ENCODE results near the gene COLGALT1.
"Not testable (repeated sequence)": the region's sequence is repeated elsewhere in the genome, so short reads cannot be mapped to it uniquely, and the experiment has no call there.

The COLGALT1 gene

DNA sequence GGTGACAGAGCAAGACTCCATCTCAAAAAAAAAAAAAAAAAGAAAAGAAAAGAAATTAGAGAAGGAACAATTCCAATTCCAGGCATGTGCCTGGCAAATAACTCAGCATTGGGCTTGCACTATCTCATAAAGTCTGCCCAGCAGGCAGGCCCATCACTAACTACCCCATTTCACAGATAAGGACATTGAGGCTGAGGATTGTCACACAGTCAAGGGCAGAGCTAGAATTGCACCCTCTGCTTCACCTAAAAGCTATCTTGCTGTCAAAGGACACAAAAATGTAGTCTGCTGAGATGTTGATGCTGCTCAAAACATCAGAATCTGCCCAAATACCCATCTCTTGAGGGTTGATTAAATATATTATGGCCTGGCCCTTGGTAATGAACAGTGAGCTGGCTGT is 20.7 kb upstream of the COLGALT1 start:
- DNase-seq, result no peak

DNA sequence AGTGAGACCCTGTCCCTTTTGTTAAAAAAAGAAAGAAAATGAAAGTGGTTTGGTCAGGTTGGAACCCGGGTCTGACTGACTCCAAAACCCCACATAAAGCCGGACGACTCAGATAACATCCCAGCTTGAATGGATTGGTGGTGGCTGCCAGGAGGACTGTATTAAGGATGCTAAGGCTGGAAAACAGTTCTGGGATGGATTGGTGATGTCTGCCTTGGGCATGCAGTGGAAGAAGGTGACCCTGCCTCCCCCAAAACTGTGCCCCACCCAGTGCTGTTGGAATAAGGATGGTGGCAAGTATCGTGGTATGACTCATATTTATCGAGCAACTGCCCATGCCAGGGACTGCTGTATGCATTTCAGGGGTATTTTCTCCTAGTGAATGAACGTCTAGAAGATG is 18.5 kb upstream of the COLGALT1 start:
- DNase-seq, result no peak

DNA sequence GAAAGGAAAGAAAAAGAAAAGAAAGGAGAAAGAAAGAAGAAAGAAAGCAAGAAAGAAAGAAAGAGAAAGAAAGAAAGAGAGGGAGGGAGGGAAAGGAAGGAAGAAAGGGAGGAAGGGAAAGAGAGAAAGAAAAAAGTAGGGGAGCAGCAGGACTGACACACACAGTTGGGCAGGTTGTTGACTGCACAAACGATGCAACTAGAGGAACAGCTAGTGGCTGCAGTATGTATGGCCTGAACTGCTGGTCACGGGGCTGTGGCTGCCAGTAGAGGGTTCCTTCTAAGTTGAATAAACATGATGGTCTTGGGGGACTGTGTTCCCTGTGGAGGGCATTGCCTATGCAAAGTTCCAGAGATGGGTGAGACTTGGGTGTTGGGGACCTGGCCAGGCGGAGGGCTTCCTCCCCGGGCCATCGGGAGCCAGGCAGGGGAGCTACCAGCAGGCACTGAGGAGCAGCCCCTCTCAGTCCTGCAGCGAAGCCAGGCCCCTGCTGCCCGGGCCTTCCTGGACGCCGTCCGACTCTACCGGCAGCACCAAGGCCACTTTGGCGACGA is 16.7 kb upstream of the COLGALT1 start:
- DNase-seq, result no peak

DNA sequence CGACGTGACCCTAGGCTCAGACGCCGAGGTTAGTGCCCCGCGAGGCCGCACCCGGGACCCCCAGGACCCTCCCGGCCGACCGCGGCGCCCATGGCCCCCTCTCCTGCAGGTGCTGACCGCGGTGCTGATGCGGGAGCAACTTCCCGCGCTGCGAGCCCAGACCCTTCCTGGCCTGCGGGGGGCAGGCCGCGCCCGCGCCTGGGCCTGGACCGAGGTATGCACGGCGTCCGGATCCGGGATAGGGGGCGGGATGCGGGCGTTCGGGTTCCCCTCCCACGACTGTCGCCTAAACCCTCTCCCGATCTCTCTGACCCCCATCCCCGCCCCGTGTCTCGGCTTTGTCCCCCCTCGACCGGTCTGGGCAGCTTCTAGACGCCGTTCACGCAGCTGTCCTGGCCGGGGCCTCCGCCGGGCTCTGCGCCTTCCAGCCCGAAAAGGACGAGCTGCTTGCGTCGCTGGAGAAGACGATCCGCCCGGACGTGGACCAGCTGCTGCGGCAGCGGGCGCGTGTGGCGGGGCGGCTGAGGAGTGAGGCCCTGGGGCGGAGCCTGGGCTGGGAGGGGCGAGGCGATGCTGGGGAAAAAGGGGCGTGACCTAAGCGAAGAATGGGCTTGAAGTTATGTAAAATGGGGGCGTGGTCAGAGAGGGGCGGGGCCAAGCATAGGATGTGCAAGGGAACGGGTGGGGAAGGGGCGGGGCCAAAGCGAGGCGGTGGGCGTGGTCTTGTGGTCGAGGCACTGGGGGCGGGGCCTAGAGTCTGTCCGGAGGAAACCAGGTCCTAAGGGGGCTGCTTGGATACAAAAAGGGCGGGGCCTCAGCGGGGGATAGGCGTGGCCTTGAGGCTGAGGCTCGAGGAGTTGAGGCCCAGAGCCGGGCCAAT is 16.0 kb upstream of the COLGALT1 start:
- peak; percentile 95 for DNase-seq

DNA sequence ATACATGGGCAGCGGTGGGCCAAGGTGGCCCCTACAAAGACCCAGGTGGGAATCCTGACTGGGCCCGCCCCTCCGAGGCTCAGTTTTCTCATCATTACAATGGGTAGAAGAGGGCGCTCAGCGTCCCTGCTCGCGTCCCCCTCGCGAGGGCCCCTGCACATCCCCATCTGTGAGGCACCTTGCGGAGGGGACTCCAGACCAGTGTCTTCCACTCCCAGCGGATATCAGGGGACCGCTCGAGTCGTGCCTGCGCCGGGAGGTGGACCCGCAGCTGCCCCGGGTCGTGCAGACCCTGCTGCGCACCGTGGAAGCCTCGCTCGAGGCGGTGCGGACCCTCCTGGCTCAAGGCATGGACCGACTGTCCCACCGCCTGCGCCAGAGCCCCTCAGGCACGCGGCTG is 15.3 kb upstream of the COLGALT1 start:
- no peak for DNase-seq

DNA sequence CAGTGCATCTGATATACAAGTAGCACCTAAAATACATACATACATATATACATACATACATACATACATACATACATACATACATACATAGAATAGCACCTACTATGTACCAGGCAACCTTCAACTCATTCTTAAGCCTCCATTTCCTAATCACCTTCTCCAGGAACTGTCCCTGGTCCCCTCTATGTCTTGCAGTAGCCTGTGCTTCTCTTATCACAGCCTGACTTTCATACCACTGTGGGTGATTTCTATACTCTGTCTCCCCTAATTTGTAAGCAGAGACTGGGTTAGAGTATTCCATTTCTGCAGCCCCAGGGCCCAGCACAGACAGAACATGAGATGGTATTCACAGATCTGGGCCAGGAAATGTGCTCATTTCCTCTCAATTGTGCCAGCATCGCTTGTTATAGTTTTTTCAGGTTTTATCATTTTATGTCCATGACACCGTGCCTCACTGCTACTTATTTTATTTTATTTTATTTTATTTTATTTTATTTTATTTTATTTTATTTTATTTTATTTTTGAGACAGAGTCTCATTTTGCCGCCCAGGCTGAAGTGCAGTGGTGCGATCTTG is 14.2 kb upstream of the COLGALT1 start:
- DNase-seq, result no peak

DNA sequence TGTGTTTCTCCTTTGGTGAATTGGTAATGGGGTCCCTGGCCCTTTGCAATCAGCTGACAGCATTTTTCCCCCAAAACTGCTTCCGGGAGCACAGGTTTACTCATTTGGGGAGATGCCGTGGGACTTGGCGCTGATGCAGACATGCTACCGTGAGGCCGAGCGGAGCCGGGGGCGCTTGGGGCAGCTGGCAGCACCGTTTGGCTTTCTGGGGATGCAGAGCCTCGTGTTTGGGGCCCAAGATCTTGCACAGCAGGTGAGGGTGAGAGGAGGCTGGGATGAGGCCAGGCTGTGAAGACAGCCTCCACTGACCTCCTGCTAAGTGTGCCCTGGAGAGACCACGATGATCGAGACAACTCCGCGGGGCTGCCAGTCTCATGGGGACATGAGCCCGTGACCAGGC is 13.4 kb upstream of the COLGALT1 start:
- no peak for DNase-seq

DNA sequence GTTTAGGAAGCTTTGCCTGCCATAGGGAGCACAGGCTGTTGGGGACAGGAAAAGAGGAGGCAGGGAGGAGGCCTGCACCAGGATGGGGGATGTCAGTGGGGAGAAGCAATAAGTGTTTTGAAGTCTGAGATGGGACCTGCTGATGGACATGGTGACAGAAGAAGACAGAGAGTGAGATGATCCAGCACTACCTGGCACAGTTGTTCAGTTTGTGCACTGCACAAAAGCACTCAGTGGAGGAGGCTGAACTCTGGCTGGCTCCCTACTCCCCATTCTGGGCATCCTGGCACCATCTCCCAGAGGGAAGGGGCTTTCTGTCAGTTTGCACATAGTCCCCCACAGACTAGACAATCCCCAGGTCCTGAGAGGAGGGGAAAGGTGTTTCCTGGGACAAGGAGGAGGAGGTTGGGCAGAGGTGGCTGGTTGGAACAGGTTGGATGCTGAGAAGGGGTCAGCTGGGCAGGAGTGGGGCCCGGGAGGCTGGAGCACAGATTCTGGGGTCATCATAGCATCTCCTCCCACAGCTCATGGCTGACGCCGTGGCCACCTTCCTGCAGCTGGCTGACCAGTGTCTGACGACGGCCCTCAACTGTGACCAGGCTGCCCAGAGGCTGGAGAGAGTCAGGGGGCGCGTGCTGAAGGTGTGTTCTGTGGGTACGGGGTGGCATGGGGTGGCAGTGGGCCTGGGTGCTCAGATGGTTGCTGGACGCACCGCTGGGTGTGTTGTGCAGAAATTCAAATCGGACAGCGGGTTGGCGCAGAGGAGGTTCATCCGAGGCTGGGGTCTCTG is 12.5 kb upstream of the COLGALT1 start:
- no peak for DNase-seq

DNA sequence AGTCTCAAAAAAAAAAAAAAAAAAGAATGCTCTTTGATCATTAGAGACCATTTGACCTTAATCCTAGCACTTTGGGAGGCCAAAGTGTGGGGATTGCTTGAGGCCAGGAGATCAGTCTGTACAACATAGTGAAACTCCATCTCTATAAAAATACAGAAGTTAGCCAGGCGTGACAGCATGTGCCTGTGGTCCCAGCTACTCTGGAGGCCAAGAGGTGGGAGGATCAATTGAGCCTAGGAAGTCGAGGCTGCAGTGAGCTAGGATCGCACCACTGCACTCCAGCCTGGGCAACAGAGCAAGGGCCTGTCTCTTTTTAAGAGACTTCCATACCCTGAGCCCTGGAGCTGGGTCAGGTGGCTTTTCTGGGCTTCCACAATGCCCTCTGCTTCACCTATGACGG is 11.5 kb upstream of the COLGALT1 start:
- DNase-seq, result no peak

DNA sequence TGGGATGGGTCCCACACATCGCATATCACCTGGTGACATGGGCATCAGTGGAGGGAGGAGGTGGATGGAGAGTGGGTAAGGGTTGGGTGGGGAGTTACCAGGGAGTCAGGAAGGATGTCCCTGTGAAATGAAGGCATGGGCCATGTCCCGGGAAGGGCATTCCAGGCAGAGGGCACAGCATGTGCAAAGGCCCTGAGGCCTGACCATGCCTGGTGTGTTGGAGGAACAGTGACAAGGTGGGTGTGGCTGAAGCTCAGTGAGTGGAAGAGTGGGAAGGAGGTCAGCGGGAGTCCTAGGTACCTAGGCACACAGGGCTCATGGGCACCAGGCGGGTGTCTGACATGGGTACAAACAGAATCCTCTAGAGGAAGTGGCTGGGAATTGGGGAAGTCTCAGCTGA is 11.0 kb upstream of the COLGALT1 start:
- no peak for DNase-seq

DNA sequence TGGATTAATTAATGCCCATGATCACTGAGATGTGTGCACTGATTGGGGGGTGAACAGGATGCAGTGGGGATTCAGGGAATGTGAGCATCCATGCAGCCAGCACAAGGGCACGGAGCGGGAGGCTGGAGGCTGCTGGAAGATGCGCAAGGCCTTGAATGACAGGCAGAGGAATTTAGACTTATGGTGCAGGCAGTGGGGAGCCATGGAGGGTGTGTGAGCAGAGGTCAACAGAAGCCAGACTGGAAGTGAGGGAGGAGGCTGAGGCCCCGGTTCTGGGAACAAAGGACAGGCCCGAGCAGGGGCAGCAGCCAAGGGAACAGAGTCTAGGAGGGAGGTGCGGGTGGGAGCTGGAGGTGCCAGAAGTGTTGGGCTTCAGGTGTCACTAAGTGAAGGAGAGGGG is 7.3 kb upstream of the COLGALT1 start:
- no peak for DNase-seq

DNA sequence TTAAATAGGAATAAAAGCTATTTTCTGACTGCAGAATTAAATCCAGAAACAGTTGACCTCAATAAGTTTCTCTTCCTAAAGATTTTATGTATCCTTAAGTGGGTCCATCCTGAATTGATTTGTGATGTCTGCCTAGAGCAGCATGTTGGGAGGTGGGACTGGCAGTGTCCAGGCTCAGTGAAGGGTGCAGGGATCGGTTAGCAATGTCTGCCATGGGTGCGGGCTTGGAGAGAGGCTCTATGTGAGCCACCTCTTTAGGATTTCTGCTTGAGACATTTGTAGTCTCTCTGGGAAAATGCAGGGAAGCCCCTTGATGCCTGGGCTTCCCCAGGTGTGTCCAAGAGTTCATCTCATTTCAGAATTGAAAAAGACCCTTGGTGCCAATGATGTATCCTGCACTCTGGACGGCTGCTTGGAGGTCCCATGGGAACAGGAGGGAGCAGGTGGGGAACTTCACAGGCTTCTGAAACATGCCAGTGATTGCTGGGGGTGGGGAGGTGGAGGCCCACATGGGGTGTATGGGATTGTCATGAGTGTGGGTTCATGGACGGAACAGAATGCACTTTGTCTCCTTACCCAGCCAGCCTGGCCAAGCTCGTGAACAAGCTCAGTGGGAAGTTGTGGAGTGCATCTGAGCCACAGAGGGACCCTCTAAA is 6.2 kb upstream of the COLGALT1 start:
- DNase-seq, result no peak

DNA sequence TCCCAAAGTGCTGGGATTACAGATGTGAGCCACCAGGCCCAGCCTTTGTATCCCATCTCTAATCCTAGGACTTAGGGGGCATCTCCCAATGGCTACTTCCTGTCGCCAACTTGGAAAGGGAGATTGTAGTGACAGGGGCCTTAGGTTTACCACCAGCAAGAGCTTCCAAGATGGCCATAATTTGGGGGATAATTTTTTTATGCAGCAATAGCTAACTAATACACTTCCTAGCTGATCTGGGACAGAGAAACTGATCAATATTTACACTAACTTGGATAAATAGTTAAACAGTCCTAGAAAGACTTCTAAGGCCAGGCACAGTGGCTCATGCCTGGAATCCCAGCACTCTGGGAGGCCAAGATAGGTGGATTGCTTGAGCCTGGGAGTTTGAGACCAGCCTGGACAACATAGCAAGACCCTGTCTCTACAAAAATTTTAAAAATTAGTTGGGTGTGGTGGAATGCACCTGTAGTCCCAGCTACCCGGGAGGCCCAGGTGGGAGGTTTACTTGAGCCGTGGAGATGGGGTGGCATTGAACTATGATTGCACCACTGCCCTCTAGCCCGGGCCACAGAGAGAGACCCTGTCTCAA is 5.3 kb upstream of the COLGALT1 start:
- no peak for DNase-seq

DNA sequence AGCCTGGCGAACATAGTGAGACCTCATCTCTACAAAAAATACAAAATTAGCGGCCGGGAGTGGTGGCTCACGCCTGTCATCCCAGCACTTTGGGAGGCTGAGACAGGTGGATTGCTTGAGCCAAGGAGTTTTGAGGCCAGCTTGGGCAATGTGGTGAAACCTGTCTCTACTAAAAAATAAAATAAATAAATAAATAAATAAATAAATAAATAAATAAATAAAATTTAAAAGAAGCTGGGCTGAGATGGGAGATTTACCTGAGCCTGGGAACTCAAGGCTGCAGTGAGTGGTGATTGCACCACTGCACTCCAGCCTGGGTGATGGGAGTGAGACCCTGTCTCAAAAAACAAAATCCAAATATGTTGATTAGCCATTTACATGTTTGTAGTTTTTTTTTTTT is 2.7 kb upstream of the COLGALT1 start:
- DNase-seq, result not testable (repeated sequence)

DNA sequence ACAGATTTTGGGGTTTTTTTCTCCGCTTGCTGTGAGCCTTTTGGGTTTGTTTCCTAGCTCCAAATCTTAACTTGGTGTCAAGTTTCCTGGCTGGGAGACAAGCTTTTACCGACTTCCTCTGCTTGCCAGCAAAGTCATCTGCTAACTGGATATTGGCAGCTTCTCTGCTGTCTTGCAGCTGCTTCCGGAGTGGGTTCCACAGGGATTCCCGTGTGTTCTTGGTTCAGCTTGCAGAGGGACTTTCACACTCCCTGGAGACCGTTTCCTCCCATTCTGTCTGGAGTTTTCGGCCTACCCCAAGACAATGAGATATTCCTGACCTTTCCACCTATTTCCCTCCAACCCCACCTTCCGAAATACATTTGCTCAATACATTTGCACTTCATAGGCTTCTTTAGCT is 2.2 kb upstream of the COLGALT1 start:
- DNase-seq, result no peak

DNA sequence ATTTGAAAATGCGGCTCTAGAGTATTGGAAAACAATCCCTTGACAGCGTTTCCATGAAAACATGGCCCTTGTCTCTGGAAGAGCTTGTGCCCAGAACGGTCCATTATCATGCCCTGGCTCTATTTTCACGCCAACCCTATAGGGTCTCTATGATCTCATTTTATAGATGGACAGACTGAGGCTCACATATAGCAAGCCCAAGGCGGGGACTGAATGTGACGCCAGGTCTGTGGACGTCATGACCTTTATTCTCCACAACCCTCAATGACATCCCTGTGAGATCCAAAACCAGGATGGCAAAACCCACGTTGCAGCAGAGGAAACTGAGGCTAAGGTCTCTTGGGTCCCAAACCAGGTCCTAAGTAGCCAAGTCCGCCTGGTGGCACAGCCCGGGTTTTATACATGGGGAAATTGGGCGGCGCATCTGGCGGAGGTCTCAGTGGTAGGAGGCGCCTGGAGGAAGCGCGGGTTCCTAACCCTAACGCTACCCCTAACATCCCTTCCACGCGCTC is 425 bp upstream of the COLGALT1 start:
- no peak for DNase-seq

DNA sequence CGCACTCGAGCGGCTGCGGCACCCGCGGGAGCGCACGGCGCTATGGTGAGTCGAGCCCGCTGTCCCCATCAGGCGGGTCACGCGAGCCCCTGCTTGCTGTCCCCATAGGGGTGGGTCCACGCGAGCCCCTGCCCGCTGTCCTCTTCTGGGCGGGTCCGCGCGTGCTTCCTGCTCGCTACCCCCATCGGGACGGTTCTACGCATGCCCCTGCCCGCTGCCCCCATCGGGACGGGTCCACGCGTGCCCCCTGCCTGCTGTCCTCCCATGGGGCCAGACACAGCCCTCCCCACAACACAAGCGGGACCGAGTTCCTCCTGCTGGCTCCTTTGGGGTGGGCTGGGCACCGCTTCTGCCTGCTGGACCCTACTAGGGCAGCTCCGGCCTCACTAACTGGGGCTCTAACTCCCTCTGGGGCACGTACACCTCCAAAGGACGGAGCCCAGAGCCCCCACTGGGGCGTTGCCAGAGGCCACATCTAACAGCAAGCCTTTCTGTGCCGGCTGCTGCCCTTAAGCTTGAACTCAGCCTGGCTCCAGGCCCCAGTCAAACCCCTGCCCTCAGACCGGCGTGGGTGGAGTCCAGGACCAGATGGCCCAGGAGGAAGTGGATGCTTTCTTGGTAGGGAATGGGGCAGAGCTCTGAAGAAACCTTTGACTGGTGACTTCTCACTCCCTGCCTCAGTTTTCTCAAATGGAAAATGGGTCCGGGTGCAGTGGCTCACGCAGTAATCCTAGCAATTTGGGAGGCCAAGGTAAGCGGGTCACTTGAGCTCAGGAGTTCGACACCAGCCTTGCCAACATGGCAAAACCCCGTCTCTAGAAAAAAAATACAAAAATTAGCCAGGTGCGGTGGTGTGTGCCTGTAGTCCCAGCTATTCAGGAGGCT is 722 bp downstream of the COLGALT1 start:
- DNase-seq, result peak in 1 of 2 experiments; percentile 14

DNA sequence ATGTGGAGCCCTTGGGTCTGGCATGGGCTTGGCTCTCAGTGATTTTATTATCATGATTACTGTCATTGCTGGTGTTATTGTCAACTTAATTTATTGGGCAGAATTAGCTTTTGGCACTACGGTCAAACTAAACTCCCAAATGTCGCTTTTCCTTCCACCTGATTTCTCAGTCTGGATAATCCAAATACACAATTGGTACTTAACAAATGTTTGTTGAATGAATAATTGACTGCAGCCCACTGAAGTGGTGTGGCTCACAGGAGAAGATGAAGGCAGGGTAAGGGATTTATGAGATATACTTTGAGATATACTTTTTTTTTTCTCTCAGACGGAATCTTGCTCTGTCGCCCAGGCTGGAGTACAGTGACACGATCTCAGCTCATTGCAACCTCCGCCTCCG is 1.5 kb downstream of the COLGALT1 start:
- no peak for DNase-seq

DNA sequence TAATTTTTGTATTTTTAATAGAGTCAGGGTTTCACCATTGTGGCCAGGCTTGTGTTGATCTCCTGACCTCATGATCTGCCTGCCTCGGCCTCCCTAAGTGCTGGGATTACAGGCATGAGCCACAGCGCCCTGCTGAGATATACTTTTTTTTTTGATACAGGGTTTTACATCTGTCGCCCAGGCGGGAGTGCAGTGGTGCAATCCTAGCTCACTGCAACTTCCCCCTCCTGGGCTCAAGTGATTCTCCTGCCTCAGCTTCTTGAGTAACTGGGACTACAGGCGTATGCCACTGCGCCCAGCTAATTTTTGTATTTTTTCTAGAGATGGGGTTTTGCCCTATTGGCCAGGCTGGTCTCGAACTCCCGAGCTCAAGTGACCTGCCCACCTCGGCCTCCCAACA is 2.0 kb downstream of the COLGALT1 start:
- DNase-seq, result no peak

DNA sequence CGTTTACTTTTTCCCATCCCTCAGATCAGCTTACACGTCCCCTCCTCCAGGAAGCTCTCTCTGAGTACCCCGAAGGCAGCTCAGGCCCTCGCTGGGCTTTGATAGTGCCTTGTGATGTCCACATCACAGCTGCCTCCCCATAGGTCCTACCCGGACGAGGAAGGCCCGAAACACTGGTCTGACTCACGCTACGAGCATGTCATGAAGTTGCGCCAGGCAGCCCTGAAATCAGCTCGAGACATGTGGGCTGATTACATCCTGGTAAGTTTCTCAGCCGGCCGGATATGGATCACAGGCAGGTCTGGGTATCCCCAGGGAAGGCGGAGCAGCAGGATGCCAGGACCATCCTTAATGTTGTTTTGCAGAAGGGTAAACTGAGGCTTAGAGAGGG is 4.8 kb downstream of the COLGALT1 start:
- DNase-seq, result no peak

DNA sequence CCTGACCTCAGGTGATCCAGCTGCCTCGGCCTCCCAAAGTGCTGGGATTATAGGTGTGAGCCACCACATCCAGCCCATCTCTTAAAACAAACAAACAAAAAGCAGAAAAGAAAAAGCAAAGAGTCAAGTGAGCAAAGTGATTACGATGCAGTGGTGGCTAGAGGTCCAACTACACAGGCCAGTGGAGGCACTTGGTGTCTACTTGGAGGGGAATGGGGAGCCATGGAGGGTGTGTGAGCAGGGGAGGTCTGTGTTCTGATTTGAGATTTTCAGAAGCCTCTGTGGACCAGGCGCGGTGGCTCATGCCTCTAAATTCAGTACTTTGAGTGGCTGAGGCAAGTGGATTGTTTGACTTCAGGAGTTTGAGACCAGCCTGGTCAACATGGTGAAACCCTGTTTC is 6.6 kb downstream of the COLGALT1 start:
- DNase-seq, result no peak
